GM23338 (cell line): ENCODE results near the gene NRL.

ENCODE experiments used
- CREB1 ChIP-seq: fragments of 250-450 bp; sonication (Bioruptor Pico); IDR thresholded peaks from 2 replicates; pipeline ENCODE4 v1.5.0; 2020; ENCODE audit warnings: low read depth, mild to moderate bottlenecking, moderate library complexity
- EZH2 ChIP-seq: fragments of 200-600 bp; sonication (generic); IDR thresholded peaks from one replicate; pipeline ENCODE4 v1.8.0; 2017; ENCODE audit warnings: antibody characterized with exemption, mild to moderate bottlenecking, low read depth; ENCODE audit not compliant: unreplicated experiment
- EZH2phosphoT487 ChIP-seq: fragments of 200-600 bp; sonication (generic); IDR thresholded peaks from one replicate; pipeline ENCODE4 v1.8.1; 2018; ENCODE audit warnings: antibody characterized with exemption; ENCODE audit not compliant: unreplicated experiment
- POLR2AphosphoS5 ChIP-seq: IDR thresholded peaks from 2 replicates; pipeline ENCODE4 v1.6.1; 2016; ENCODE audit warnings: antibody characterized with exemption, low read depth
- ZNF331 ChIP-seq: fragments of 250-450 bp; sonication (Bioruptor Pico); IDR thresholded peaks from 2 replicates; pipeline ENCODE4 v1.5.0; 2020; ENCODE audit warnings: low read depth, mild to moderate bottlenecking, moderate library complexity
- TF ChIP-seq, protein P1 (sequence below), 2 experiments: fragments of 200-600 bp in 1 of 2; sonication (generic) in 1 of 2; conservative IDR thresholded peaks; 2 replicates each; pipeline versions ENCODE4 v1.5.1 to v1.6.1; 2016 to 2017; ENCODE audit warnings: antibody characterized with exemption in 2 of 2, low read depth in 2 of 2, mild to moderate bottlenecking in 2 of 2, moderate library complexity in 1 of 2
- TF ChIP-seq, protein P2 (sequence below): IDR thresholded peaks from one replicate; pipeline ENCODE4 v1.6.1; 2018; ENCODE audit warnings: antibody characterized with exemption; ENCODE audit not compliant: unreplicated experiment

DNA sequence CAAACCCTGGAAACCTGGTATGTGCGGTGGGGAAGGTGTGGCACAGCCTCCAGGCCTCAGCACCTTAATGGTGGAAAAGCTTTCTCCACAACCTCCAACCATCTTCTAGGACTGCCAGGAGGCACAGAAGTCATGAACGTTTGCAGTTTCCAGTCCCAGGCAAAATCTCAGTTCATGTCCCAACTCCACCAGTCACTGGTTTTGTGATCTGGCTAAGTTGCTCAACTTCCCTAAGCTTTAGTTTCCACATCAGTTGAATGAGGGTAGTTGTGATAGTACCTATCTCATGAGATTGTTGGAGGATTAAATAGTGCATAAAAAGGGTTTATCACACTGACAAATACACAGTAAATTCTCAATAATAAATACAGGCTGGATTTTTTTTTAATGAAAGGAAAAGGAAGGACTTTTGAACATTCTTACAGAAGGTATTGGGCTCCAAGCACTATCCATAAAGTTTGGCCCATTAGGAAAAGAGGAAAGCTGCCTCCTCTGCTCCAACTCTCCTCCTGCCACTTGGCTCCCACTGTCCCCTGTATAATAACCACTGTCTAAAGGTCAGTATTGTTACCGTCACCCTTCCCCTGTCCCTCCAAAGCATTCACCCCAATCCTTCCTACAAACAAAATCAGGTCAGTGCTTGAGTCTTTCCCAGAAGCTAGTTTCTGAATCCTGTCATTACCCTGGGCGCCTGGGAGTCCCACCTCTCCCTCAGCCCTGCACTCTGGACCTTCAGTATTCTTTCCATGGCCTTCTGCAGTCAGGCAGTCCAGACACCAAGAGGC is 14.4 kb downstream of the NRL start:
- TF ChIP-seq, protein P1, sequence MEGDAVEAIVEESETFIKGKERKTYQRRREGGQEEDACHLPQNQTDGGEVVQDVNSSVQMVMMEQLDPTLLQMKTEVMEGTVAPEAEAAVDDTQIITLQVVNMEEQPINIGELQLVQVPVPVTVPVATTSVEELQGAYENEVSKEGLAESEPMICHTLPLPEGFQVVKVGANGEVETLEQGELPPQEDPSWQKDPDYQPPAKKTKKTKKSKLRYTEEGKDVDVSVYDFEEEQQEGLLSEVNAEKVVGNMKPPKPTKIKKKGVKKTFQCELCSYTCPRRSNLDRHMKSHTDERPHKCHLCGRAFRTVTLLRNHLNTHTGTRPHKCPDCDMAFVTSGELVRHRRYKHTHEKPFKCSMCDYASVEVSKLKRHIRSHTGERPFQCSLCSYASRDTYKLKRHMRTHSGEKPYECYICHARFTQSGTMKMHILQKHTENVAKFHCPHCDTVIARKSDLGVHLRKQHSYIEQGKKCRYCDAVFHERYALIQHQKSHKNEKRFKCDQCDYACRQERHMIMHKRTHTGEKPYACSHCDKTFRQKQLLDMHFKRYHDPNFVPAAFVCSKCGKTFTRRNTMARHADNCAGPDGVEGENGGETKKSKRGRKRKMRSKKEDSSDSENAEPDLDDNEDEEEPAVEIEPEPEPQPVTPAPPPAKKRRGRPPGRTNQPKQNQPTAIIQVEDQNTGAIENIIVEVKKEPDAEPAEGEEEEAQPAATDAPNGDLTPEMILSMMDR (conservative IDR thresholded peaks at IDR 0.05; ENCODE audit: low read depth in 2 of 2): no peak
- TF ChIP-seq CREB1 (CRISPR knock-in tag) (no peak), EZH2 (no peak), POLR2AphosphoS5 (no peak), EZH2phosphoT487 (no peak), ZNF331 (CRISPR knock-in tag) (no peak)
- TF ChIP-seq, protein P2, sequence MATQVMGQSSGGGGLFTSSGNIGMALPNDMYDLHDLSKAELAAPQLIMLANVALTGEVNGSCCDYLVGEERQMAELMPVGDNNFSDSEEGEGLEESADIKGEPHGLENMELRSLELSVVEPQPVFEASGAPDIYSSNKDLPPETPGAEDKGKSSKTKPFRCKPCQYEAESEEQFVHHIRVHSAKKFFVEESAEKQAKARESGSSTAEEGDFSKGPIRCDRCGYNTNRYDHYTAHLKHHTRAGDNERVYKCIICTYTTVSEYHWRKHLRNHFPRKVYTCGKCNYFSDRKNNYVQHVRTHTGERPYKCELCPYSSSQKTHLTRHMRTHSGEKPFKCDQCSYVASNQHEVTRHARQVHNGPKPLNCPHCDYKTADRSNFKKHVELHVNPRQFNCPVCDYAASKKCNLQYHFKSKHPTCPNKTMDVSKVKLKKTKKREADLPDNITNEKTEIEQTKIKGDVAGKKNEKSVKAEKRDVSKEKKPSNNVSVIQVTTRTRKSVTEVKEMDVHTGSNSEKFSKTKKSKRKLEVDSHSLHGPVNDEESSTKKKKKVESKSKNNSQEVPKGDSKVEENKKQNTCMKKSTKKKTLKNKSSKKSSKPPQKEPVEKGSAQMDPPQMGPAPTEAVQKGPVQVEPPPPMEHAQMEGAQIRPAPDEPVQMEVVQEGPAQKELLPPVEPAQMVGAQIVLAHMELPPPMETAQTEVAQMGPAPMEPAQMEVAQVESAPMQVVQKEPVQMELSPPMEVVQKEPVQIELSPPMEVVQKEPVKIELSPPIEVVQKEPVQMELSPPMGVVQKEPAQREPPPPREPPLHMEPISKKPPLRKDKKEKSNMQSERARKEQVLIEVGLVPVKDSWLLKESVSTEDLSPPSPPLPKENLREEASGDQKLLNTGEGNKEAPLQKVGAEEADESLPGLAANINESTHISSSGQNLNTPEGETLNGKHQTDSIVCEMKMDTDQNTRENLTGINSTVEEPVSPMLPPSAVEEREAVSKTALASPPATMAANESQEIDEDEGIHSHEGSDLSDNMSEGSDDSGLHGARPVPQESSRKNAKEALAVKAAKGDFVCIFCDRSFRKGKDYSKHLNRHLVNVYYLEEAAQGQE: no peak
